WTC11 (cell line): Measurements from ENCODE around the gene GALM. TPM values are rescaled to one million over a fixed set of nuclear protein-coding genes. Genes with fewer than 3 reads are reported as not detected.

Experiments used
- ATAC-seq: fragments of 200-7000 bp; cut with Tn5 transposase; 2 replicates; pipeline ENCODE4 v1.10.0; 2021; ENCODE audit warnings: mild to moderate bottlenecking, moderate library complexity
- CTCF ChIA-PET: fragments of 300-600 bp; sonication (Branson Sonifier 250); formaldehyde crosslinking; loops from one replicate; lab custom pipeline; 2021; ENCODE audit warnings: antibody characterized with exemption; lab: Charles Lee
- POLR2A ChIA-PET: fragments of 350-600 bp; sonication (Branson Sonifier 250); formaldehyde crosslinking; loops from one replicate; lab custom pipeline; 2021; ENCODE audit warnings: antibody characterized with exemption; lab: Charles Lee
- DNase-seq: peaks from one replicate; pipeline ENCODE4 v3.0.0; 2021; ENCODE audit warnings: low spot score
- H3K27ac Mint-ChIP-seq: 2 replicates; pipeline ENCODE4 v1.8.0; 2021; ENCODE audit warnings: mixed read lengths
- H3K27me3 Mint-ChIP-seq: 2 replicates; pipeline ENCODE4 v1.8.0; 2021; ENCODE audit warnings: low read depth, mild to moderate bottlenecking, moderate library complexity, mixed read lengths
- H3K36me3 Mint-ChIP-seq: 2 replicates; pipeline ENCODE4 v1.8.0; 2021; ENCODE audit warnings: mixed read lengths
- H3K4me1 Mint-ChIP-seq: 2 replicates; pipeline ENCODE4 v1.8.0; 2022; ENCODE audit warnings: mixed read lengths
- H3K4me3 Mint-ChIP-seq: 2 replicates; pipeline ENCODE4 v1.8.0; 2021; ENCODE audit warnings: mild to moderate bottlenecking, moderate library complexity, mixed read lengths
- H3K9me3 Mint-ChIP-seq: 2 replicates; pipeline ENCODE4 v1.8.0; 2021; ENCODE audit warnings: mixed read lengths
- AFF4 ChIP-seq: sonication (generic); formaldehyde crosslinking; IDR thresholded peaks from 2 replicates; pipeline ENCODE4 v1.8.1; 2023; ENCODE audit warnings: mild to moderate bottlenecking, missing genetic modification reagents, borderline replicate concordance
- ARID4B ChIP-seq: sonication (generic); formaldehyde crosslinking; IDR thresholded peaks from 2 replicates; pipeline ENCODE4 v1.8.0; 2023; ENCODE audit warnings: missing genetic modification reagents, mild to moderate bottlenecking, borderline replicate concordance
- E2F4 ChIP-seq: sonication (generic); formaldehyde crosslinking; IDR thresholded peaks from 2 replicates; pipeline ENCODE4 v1.8.1; 2022; ENCODE audit warnings: low read depth, mild to moderate bottlenecking, moderate library complexity, missing genetic modification reagents, borderline replicate concordance
- EMX1 ChIP-seq: fragments of 250-450 bp; sonication (Bioruptor Pico); IDR thresholded peaks from 2 replicates; pipeline ENCODE4 v1.8.0; 2021; ENCODE audit warnings: mild to moderate bottlenecking
- GTF2I ChIP-seq: fragments of 250-450 bp; sonication (Bioruptor Pico); conservative IDR thresholded peaks from 2 replicates; pipeline ENCODE4 v1.4.0; 2021; ENCODE audit warnings: mild to moderate bottlenecking
- NR1H2 ChIP-seq: sonication (generic); formaldehyde crosslinking; IDR thresholded peaks from 2 replicates; pipeline ENCODE4 v1.9.0; 2021; ENCODE audit warnings: mild to moderate bottlenecking, moderate library complexity, missing genetic modification reagents
- NR2C2 ChIP-seq: sonication (generic); formaldehyde crosslinking; IDR thresholded peaks from 2 replicates; pipeline ENCODE4 v1.8.0; 2022; ENCODE audit warnings: mild to moderate bottlenecking, missing genetic modification reagents
- NR3C1 ChIP-seq: sonication (generic); formaldehyde crosslinking; conservative IDR thresholded peaks from 2 replicates; pipeline ENCODE4 v1.8.1; 2023; ENCODE audit warnings: low read depth, mild to moderate bottlenecking, missing genetic modification reagents
- TEAD1 ChIP-seq: sonication (generic); formaldehyde crosslinking; IDR thresholded peaks from 2 replicates; pipeline ENCODE4 v1.8.0; 2022; ENCODE audit warnings: mild to moderate bottlenecking, missing genetic modification reagents
- USF2 ChIP-seq: sonication (generic); formaldehyde crosslinking; IDR thresholded peaks from 2 replicates; pipeline ENCODE4 v1.8.1; 2023; ENCODE audit warnings: mild to moderate bottlenecking, missing genetic modification reagents, moderate library complexity
- ZBTB21 ChIP-seq: sonication (generic); formaldehyde crosslinking; IDR thresholded peaks from 2 replicates; pipeline ENCODE4 v1.8.1; 2023; ENCODE audit warnings: mild to moderate bottlenecking, missing genetic modification reagents, borderline replicate concordance
- ZMAT4 ChIP-seq: fragments of 250-450 bp; sonication (Bioruptor Pico); IDR thresholded peaks from 2 replicates; pipeline ENCODE4 v1.9.0; 2021; ENCODE audit warnings: mild to moderate bottlenecking
- ZNF423 ChIP-seq: fragments of 250-450 bp; sonication (Bioruptor Pico); IDR thresholded peaks from 2 replicates; pipeline ENCODE4 v2.1.2; 2022; ENCODE audit warnings: mild to moderate bottlenecking, moderate library complexity
- ZNF425 ChIP-seq: fragments of 250-450 bp; sonication (Bioruptor Pico); conservative IDR thresholded peaks from 2 replicates; pipeline ENCODE4 v1.9.0; 2021; ENCODE audit warnings: mild to moderate bottlenecking
- ZNF532 ChIP-seq: fragments of 250-450 bp; sonication (Bioruptor Pico); IDR thresholded peaks from 2 replicates; pipeline ENCODE4 v1.9.0; 2021; ENCODE audit warnings: mild to moderate bottlenecking, borderline replicate concordance
- ZSCAN18 ChIP-seq: fragments of 250-450 bp; sonication (Bioruptor Pico); IDR thresholded peaks from 2 replicates; pipeline ENCODE4 v2.1.2; 2022; ENCODE audit warnings: mild to moderate bottlenecking, moderate library complexity
- total RNA-seq: library from RNA; stranded (reverse); gene quantifications from 3 replicates; pipeline ENCODE4 v1.2.3, GENCODE V29; 2021

Gene GALM
- total RNA-seq, 1 experiment from 2014 or later: 11.2 TPM

- Mint-ChIP-seq H3K27me3 (no peaks in the 10 kb centered on the region), H3K4me1 (no peaks in the 10 kb centered on the region), H3K27ac (no peak overlapping the region), H3K36me3 (no peaks in the 10 kb centered on the region), H3K4me3 (no peak overlapping the region), H3K9me3 (no peaks in the 10 kb centered on the region)
- ChIA-PET CTCF (no interaction called here), POLR2A (no interaction called here)
- ATAC-seq: no peak
- no peak for DNase-seq
- no peak for TF ChIP-seq USF2
- no peak for TF ChIP-seq TEAD1 (CRISPR knock-in tag)
- TF ChIP-seq NR3C1 (CRISPR knock-in tag): no peak
- no peak for TF ChIP-seq NR2C2 (CRISPR knock-in tag)
- no peak for TF ChIP-seq ARID4B (CRISPR knock-in tag)
- TF ChIP-seq GTF2I: no peak
- no peak for TF ChIP-seq ZBTB21 (CRISPR knock-in tag)
- TF ChIP-seq ZNF425 (CRISPR knock-in tag): no peak
- TF ChIP-seq ZNF423 (CRISPR knock-in tag): no peak
These were observed 97.8 kb downstream of the GALM start for GRCh38 chr2:38763728-38764127.

- H3K4me1 Mint-ChIP-seq: no peaks in the 10 kb centered on the region
- no peak for DNase-seq
- H3K27me3 Mint-ChIP-seq: no peaks in the 10 kb centered on the region
- no peak overlapping the region for H3K4me3 Mint-ChIP-seq
- ChIA-PET POLR2A (no interaction called here), CTCF (no interaction called here)
- H3K36me3 Mint-ChIP-seq: no peaks in the 10 kb centered on the region
- no peaks in the 10 kb centered on the region for H3K9me3 Mint-ChIP-seq
- H3K27ac Mint-ChIP-seq: no peak overlapping the region
- no peak for ATAC-seq
- TF ChIP-seq ZNF532 (CRISPR knock-in tag) (no peak), NR1H2 (CRISPR knock-in tag) (no peak), ZSCAN18 (CRISPR knock-in tag) (no peak), ZMAT4 (CRISPR knock-in tag) (no peak), E2F4 (no peak), EMX1 (CRISPR knock-in tag) (no peak), AFF4 (CRISPR knock-in tag) (no peak)
These were observed 99.2 kb downstream of the GALM start for GRCh38 chr2:38765149-38765548.
